ENCODE measurements around the gene TTF1. TPM values are rescaled to one million over a fixed set of nuclear protein-coding genes. Genes with fewer than 3 reads are reported as not detected.

TTF1 gene
- total RNA-seq, 1 experiment from 2014 or later, result 11.3 TPM

- DNase-seq (ENCODE audit: low read depth in 1 of 2, low spot score in 2 of 2), result no peak
- Histone ChIP-seq H3K27ac (no peak overlapping the region), H3K4me1 (replicated peaks) (no peaks in the 10 kb centered on the region), H3K36me3 (no peaks in the 10 kb centered on the region), H3K4me3 (no peak overlapping the region), H3K9me3 (replicated peaks) (no peaks in the 10 kb centered on the region), H3K27me3 (replicated peaks) (peaks cover 44% of the 10 kb centered on the region)
These were observed 18.4 kb upstream of the TTF1 start for GRCh38 chr9:132424857-132425674.

GRCh38 chr9:132423503-132423902 lies 16.9 kb upstream of the TTF1 start:
- H3K4me1 ChIP-seq (replicated peaks), result no peaks in the 10 kb centered on the region
- DNase-seq (ENCODE audit: low read depth in 1 of 2, low spot score in 2 of 2), result no peak
- H3K27me3 ChIP-seq (replicated peaks), result peaks cover 49% of the 10 kb centered on the region
- no peak overlapping the region for H3K27ac ChIP-seq
- no peak overlapping the region for H3K4me3 ChIP-seq
- H3K9me3 ChIP-seq (replicated peaks), result no peaks in the 10 kb centered on the region
- no peaks in the 10 kb centered on the region for H3K36me3 ChIP-seq

DNA sequence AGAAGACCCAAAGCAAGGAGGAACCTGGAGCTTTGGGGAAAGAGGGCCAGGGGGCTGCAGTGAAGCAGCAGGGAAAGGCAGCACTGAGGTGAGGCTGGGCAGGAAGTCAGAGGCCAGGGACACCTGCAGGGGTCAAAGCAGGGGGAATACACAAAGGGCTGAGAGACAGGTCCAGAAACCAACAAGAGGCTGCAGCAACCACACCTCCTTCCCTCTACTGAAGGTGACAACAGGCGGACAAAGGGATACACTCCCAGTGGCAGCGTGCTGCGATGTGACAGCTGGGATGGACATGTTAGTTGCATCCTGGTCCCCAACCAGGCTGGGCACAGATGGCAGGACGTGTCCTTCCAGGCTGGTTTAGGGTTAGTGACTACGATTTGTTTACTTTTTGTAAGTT lies 15.9 kb upstream of the TTF1 start:
- no peak for DNase-seq (ENCODE audit: low read depth in 1 of 2, low spot score in 2 of 2)
- Histone ChIP-seq H3K4me3 (no peak overlapping the region), H3K4me1 (replicated peaks) (no peaks in the 10 kb centered on the region), H3K27ac (no peak overlapping the region), H3K36me3 (no peaks in the 10 kb centered on the region), H3K27me3 (replicated peaks) (peaks cover 57% of the 10 kb centered on the region), H3K9me3 (replicated peaks) (no peaks in the 10 kb centered on the region)

- Histone ChIP-seq H3K36me3 (no peaks in the 10 kb centered on the region), H3K9me3 (replicated peaks) (no peaks in the 10 kb centered on the region), H3K4me1 (replicated peaks) (peaks cover 9% of the 10 kb centered on the region), H3K4me3 (no peak overlapping the region), H3K27ac (no peak overlapping the region), H3K27me3 (replicated peaks) (peaks cover 60% of the 10 kb centered on the region)
- DNase-seq (ENCODE audit: low read depth in 1 of 2, low spot score in 2 of 2), result no peak
These were observed 12.2 kb upstream of the TTF1 start for GRCh38 chr9:132418726-132419363.

DNA sequence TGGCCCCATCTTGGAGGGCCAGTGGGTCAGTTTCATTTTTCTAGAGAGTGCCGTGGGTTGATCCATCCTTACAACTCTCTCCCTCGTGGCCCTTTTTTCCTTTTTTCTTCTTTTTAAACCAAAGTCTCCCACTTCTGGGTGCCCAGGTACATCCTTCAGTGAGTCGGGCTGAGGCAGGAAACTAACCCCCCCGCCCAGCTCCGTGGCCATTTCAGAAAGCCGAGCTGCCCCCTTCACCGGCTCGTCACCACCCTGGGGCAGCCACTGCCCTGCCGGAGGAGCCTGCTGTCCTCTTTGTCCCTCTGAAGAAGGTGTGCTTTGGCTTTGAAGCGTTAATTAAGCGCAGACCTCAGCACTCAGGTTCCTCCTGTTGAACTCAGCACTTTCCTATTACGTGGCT lies 8.5 kb upstream of the TTF1 start:
- no peaks in the 10 kb centered on the region for H3K36me3 ChIP-seq
- no peak for DNase-seq (ENCODE audit: low read depth in 1 of 2, low spot score in 2 of 2)
- no peak overlapping the region for H3K4me3 ChIP-seq
- no peak overlapping the region for H3K27ac ChIP-seq
- peaks cover 21% of the 10 kb centered on the region for H3K4me1 ChIP-seq (replicated peaks)
- peaks cover 86% of the 10 kb centered on the region for H3K27me3 ChIP-seq (replicated peaks)
- no peaks in the 10 kb centered on the region for H3K9me3 ChIP-seq (replicated peaks)

GRCh38 chr9:132414731-132415130 lies 8.1 kb upstream of the TTF1 start:
- H3K4me1 ChIP-seq (replicated peaks), result peaks cover 25% of the 10 kb centered on the region
- no peak overlapping the region for H3K4me3 ChIP-seq
- no peaks in the 10 kb centered on the region for H3K9me3 ChIP-seq (replicated peaks)
- DNase-seq (ENCODE audit: low read depth in 1 of 2, low spot score in 2 of 2), result no peak
- H3K27ac ChIP-seq, result no peak overlapping the region
- peaks cover 89% of the 10 kb centered on the region for H3K27me3 ChIP-seq (replicated peaks)
- no peaks in the 10 kb centered on the region for H3K36me3 ChIP-seq

DNA sequence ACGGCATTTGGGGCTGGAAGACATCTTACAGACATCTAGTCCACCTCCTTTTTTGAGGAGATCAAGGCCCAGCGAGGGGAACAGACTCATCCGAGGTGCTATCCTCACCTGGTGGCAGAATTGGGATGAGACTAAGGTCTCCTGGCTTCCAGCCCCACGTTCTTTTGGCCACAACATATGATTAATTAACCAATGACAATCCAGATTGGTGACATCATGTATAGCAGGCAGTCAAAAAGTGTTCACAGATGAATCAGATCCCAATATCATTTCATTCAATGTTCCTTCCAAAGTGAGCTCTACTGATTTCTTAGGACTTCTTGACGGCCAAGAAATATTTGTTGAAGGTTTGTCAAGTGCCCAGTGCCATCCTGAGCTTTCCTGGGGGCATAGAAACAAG lies 7.3 kb upstream of the TTF1 start:
- no peaks in the 10 kb centered on the region for H3K9me3 ChIP-seq (replicated peaks)
- no peak overlapping the region for H3K4me3 ChIP-seq
- DNase-seq (ENCODE audit: low read depth in 1 of 2, low spot score in 2 of 2), result no peak
- no peak overlapping the region for H3K27ac ChIP-seq
- H3K36me3 ChIP-seq, result no peaks in the 10 kb centered on the region
- peaks cover 28% of the 10 kb centered on the region for H3K4me1 ChIP-seq (replicated peaks)
- H3K27me3 ChIP-seq (replicated peaks), result peaks cover 86% of the 10 kb centered on the region

DNA sequence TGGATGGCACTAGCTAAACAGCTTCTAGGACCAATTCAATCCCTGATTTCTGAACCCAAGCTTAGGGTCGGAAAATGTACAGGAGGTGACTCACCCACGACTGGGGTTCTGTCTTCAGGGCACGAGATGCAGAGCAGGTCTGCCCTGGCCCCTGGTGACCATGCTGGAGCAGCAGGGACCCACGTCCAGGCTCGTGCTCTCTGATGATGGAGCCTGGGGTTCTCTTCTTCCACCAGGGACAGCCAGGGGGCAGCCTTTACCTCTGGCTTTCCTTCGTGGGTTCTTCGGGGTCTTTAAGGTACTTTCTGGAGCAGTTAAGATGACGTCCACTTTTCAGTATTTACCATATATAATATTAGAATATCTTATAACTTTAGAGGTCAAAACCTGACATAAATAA lies 5.4 kb upstream of the TTF1 start:
- no peak for DNase-seq (ENCODE audit: low read depth in 1 of 2, low spot score in 2 of 2)
- Histone ChIP-seq H3K36me3 (no peaks in the 10 kb centered on the region), H3K27me3 (replicated peaks) (peaks cover 67% of the 10 kb centered on the region), H3K4me3 (no peak overlapping the region), H3K4me1 (replicated peaks) (peaks cover 28% of the 10 kb centered on the region), H3K27ac (no peak overlapping the region), H3K9me3 (replicated peaks) (no peaks in the 10 kb centered on the region)

- Histone ChIP-seq H3K4me3 (no peak overlapping the region), H3K36me3 (no peaks in the 10 kb centered on the region), H3K4me1 (replicated peaks) (peaks cover 33% of the 10 kb centered on the region), H3K9me3 (replicated peaks) (no peaks in the 10 kb centered on the region), H3K27me3 (replicated peaks) (peaks cover 67% of the 10 kb centered on the region), H3K27ac (no peak overlapping the region)
- DNase-seq (ENCODE audit: low read depth in 1 of 2, low spot score in 2 of 2), result no peak
These were observed 4.5 kb upstream of the TTF1 start for GRCh38 chr9:132411091-132411508.

GRCh38 chr9:132410642-132411041 lies 4.0 kb upstream of the TTF1 start:
- H3K9me3 ChIP-seq (replicated peaks), result no peaks in the 10 kb centered on the region
- H3K4me1 ChIP-seq (replicated peaks), result peaks cover 33% of the 10 kb centered on the region
- peaks cover 62% of the 10 kb centered on the region for H3K27me3 ChIP-seq (replicated peaks)
- H3K4me3 ChIP-seq, result peak overlapping the region; percentile 34; the same call in 1 of the 2 replicates
- no peaks in the 10 kb centered on the region for H3K36me3 ChIP-seq
- DNase-seq (ENCODE audit: low read depth in 1 of 2, low spot score in 2 of 2), result no peak
- no peak overlapping the region for H3K27ac ChIP-seq

DNA sequence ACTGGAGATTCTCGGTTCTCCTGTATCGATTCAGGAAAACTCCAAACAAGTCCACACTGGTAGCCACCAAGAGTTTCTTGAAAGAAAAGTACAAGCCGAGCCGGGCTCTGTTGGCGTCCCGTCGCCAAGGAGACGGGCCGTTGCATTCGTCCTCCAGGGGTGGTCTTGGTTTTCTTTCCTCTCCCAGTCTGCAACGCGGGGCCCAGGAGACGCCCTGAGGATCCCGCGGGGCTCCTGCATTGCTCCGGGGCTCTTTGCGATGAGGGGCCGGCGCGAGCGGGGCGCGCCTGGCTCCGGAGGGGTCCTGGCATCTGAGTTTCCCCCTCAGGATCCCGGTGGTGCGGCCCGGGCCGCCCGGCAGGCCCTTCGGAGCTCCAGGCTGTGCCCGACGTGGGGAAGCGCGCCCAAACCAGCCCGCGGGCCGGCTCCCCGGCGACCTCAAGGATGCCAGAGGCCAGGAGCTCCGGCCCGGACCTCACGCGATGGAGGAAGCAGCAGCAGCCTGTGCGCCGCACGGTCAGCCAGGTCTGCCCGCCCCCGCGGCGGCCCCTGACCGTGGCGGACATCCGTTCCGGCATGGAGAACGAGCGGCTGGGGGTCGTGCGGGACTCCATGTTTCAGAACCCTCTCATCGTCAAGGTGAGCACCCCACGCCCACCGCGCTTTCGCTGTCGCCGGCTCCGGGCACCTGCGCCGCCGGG lies 3.3 kb upstream of the TTF1 start, which contains the start of gene CFAP77:
Gene CFAP77 (plus strand): TSS at position 384 of the 701 bp plus-strand sequence. CDS start 61 bp downstream, at position 445.
- Histone ChIP-seq H3K36me3 (no peaks in the 10 kb centered on the region), H3K27me3 (replicated peaks) (peaks cover 56% of the 10 kb centered on the region), H3K27ac (no peak within 1 kb of the TSS), H3K4me1 (replicated peaks) (peaks cover 29% of the 10 kb centered on the region), H3K9me3 (replicated peaks) (no peaks in the 10 kb centered on the region), H3K4me3 (peak within 1 kb of the TSS; percentile 34)
- peak; percentile 48 to 58 for DNase-seq (ENCODE audit: low read depth in 1 of 2, low spot score in 2 of 2)

DNA sequence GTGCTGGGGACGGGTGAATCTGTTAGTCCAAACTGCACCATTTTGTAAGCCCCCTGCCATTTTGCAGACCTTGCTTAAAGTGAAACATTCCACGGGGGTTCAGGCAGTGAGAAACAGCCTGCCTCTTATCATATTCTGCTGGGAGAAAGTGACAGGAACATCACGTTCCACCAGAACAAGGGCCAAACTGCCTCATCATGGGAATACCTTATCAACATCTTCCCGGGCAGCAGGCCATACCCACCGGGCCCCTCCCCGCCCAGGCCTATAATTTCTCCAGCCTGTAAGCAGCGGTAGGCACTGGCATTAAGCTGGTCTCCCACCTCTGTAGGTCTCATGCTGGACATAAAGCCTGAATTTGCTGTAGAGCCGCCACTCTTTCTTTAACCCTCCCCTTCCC lies 1.9 kb upstream of the TTF1 start:
- H3K9me3 ChIP-seq (replicated peaks), result no peaks in the 10 kb centered on the region
- DNase-seq (ENCODE audit: low read depth in 1 of 2, low spot score in 2 of 2), result no peak
- no peak overlapping the region for H3K27ac ChIP-seq
- no peaks in the 10 kb centered on the region for H3K36me3 ChIP-seq
- H3K4me3 ChIP-seq, result no peak overlapping the region
- H3K27me3 ChIP-seq (replicated peaks), result peaks cover 41% of the 10 kb centered on the region
- peaks cover 29% of the 10 kb centered on the region for H3K4me1 ChIP-seq (replicated peaks)

- Histone ChIP-seq H3K4me1 (replicated peaks) (peaks cover 29% of the 10 kb centered on the region), H3K27me3 (replicated peaks) (peaks cover 28% of the 10 kb centered on the region), H3K27ac (no peak overlapping the region), H3K36me3 (peaks cover 4% of the 10 kb centered on the region; the same call in 1 of the 2 replicates), H3K9me3 (replicated peaks) (no peaks in the 10 kb centered on the region), H3K4me3 (no peak overlapping the region; the same call in 1 of the 2 replicates)
- DNase-seq (ENCODE audit: low read depth in 1 of 2, low spot score in 2 of 2), result no peak
These were observed 556 bp upstream of the TTF1 start for GRCh38 chr9:132407196-132407595.

Data from SJSA1 (cell line).